Activated naive CD4-positive, alpha-beta T cell treated with anti-CD3 and anti-CD28 coated beads, Interleukin-2, amount 10 ng/mL, durations not matched to agents 5 hours and 36 hours (primary cell): ENCODE data around the gene FAM236C. TPM values are rescaled to one million over a fixed set of nuclear protein-coding genes. Genes with fewer than 3 reads are reported as not detected.

Source experiments
- total RNA-seq, 2 experiments: library from RNA; stranded (reverse); gene quantifications; one replicate each; pipeline ENCODE4 v1.2.3, GENCODE V29; 2021

The FAM236C gene
- not detected for total RNA-seq

GRCh38 chrX:72912315-72912714, at the start of gene FAM236C:
Gene FAM236C, plus strand, starts transcription at chrX:72912615. Its CDS starts 100 bp downstream, at chrX:72912715.

GRCh38 chrX:72937906-72938305, 25.5 kb downstream of the FAM236C start, which contains the start of gene FAM236A:
Gene FAM236A, plus strand, starts transcription at chrX:72938206. Its CDS starts 57 bp downstream, at chrX:72938263.

GRCh38 chrX:72943819-72944169, 31.4 kb downstream of the FAM236C start, which contains the start of gene DMRTC1:
Gene DMRTC1, minus strand, starts transcription at chrX:72943837. Its CDS starts 68,143 bp downstream, at chrX:72875694.

Other genes with a start within 250 kb of the FAM236C start
- under 1 TPM; 0.31 to 0.48 TPM for gene PHKA1, start 198.3 kb upstream of the FAM236C start, total RNA-seq
- gene DMRTC1B, start 135.7 kb upstream of the FAM236C start, total RNA-seq, result under 1 TPM in 1 of 2 experiments, not detected in 1; 0.13 TPM
- gene FAM236B, start 130.0 kb upstream of the FAM236C start, total RNA-seq, result not detected
- not detected for gene FAM236D, start 104.4 kb upstream of the FAM236C start, total RNA-seq
- not detected for gene FAM236A, start 25.6 kb downstream of the FAM236C start, total RNA-seq
- gene DMRTC1, start 31.2 kb downstream of the FAM236C start, total RNA-seq, result under 1 TPM in 1 of 2 experiments, not detected in 1; 0.13 TPM
- not detected for gene PABPC1L2B, start 90.3 kb downstream of the FAM236C start, total RNA-seq
- not detected for gene PABPC1L2A, start 166.9 kb downstream of the FAM236C start, total RNA-seq